SK-N-SH treated with all-trans-retinoic acid at 6 μM for 48 hours (cell line): Measurements from ENCODE around the gene HSF2BP.

Experiments used
- ATAC-seq: fragments of 200-7000 bp; cut with Tn5 transposase; 3 replicates; pipeline ENCODE4 v1.9.1; 2020; ENCODE audit warnings: mild to moderate bottlenecking, moderate library complexity
- ARNTL ChIP-seq: fragments of 450-650 bp; formaldehyde crosslinking; IDR thresholded peaks from 2 replicates; pipeline ENCODE4 v1.5.0; 2020; ENCODE audit warnings: low read depth, mild to moderate bottlenecking, moderate library complexity, borderline replicate concordance
- BACH2 ChIP-seq: fragments of 250-450 bp; sonication (Bioruptor Pico); IDR thresholded peaks from 2 replicates; pipeline ENCODE4 v1.9.0; 2021; ENCODE audit warnings: mild to moderate bottlenecking, borderline replicate concordance
- CREB5 ChIP-seq: fragments of 250-450 bp; sonication (Bioruptor Pico); IDR thresholded peaks from 2 replicates; pipeline ENCODE4 v1.5.1; 2020; ENCODE audit warnings: low read depth, mild to moderate bottlenecking, moderate library complexity
- CSDC2 ChIP-seq: fragments of 250-450 bp; sonication (Bioruptor Pico); IDR thresholded peaks from 2 replicates; pipeline ENCODE4 v1.5.0; 2020; ENCODE audit warnings: mild to moderate bottlenecking, moderate library complexity
- ESRRG ChIP-seq: fragments of 250-450 bp; sonication (Bioruptor Pico); IDR thresholded peaks from 2 replicates; pipeline ENCODE4 v1.6.1; 2021; ENCODE audit warnings: mild to moderate bottlenecking
- GLIS3 ChIP-seq: fragments of 250-450 bp; sonication (Bioruptor Pico); IDR thresholded peaks from 2 replicates; pipeline ENCODE4 v1.5.0; 2020; ENCODE audit warnings: mild to moderate bottlenecking, moderate library complexity
- ISL1 ChIP-seq: fragments of 250-450 bp; sonication (Bioruptor Pico); IDR thresholded peaks from 2 replicates; pipeline ENCODE4 v2.1.2; 2022; ENCODE audit warnings: mild to moderate bottlenecking, moderate library complexity
- OSR1 ChIP-seq: fragments of 250-450 bp; sonication (Bioruptor Pico); IDR thresholded peaks from 2 replicates; pipeline ENCODE4 v1.8.0; 2022; ENCODE audit warnings: moderate library complexity, mild to moderate bottlenecking, inconsistent platforms
- RARB ChIP-seq: fragments of 250-450 bp; sonication (Bioruptor Pico); IDR thresholded peaks from 2 replicates; pipeline ENCODE4 v1.8.0; 2021; ENCODE audit warnings: mild to moderate bottlenecking, moderate library complexity
- SNAI2 ChIP-seq: fragments of 250-450 bp; sonication (Bioruptor Pico); IDR thresholded peaks from 2 replicates; pipeline ENCODE4 v1.5.0; 2020; ENCODE audit warnings: mild to moderate bottlenecking, moderate library complexity
- TCF4 ChIP-seq: fragments of 250-450 bp; sonication (Bioruptor Pico); IDR thresholded peaks from 2 replicates; pipeline ENCODE4 v1.8.0; 2021; ENCODE audit warnings: mild to moderate bottlenecking, moderate library complexity, borderline replicate concordance
- TOX ChIP-seq: fragments of 250-450 bp; sonication (Bioruptor Pico); IDR thresholded peaks from 2 replicates; pipeline ENCODE4 v1.8.0; 2021; ENCODE audit warnings: mild to moderate bottlenecking, moderate library complexity, borderline replicate concordance
- ZC3H10 ChIP-seq: fragments of 250-450 bp; sonication (Bioruptor Pico); IDR thresholded peaks from 2 replicates; pipeline ENCODE4 v1.5.1; 2021; ENCODE audit warnings: mild to moderate bottlenecking, moderate library complexity
- ZFP3 ChIP-seq: fragments of 250-450 bp; sonication (Bioruptor Pico); IDR thresholded peaks from 2 replicates; pipeline ENCODE4 v1.5.0; 2020; ENCODE audit warnings: mild to moderate bottlenecking, moderate library complexity
- ZFP30 ChIP-seq: fragments of 450-650 bp; formaldehyde crosslinking; IDR thresholded peaks from 2 replicates; pipeline ENCODE4 v1.5.0; 2022; ENCODE audit warnings: mild to moderate bottlenecking, moderate library complexity
- ZNF565 ChIP-seq: fragments of 450-650 bp; formaldehyde crosslinking; conservative IDR thresholded peaks from 2 replicates; pipeline ENCODE4 v1.5.0; 2020; ENCODE audit warnings: low read depth, mild to moderate bottlenecking, moderate library complexity
- ZNF70 ChIP-seq: fragments of 450-650 bp; formaldehyde crosslinking; IDR thresholded peaks from 2 replicates; pipeline ENCODE4 v1.5.0; 2020; ENCODE audit warnings: mild to moderate bottlenecking, moderate library complexity
- ZNF8 ChIP-seq: fragments of 450-650 bp; formaldehyde crosslinking; IDR thresholded peaks from 2 replicates; pipeline ENCODE4 v1.5.0; 2020; ENCODE audit warnings: mild to moderate bottlenecking, moderate library complexity
- TF ChIP-seq, protein P1 (sequence below): fragments of 250-450 bp; sonication (Bioruptor Pico); IDR thresholded peaks from 2 replicates; pipeline ENCODE4 v1.8.0; 2020; ENCODE audit warnings: mild to moderate bottlenecking, moderate library complexity, borderline replicate concordance
- TF ChIP-seq, protein P2 (sequence below): fragments of 250-450 bp; sonication (Bioruptor Pico); IDR thresholded peaks from 2 replicates; pipeline ENCODE4 v1.8.0; 2021; ENCODE audit warnings: low read depth, mild to moderate bottlenecking, moderate library complexity, borderline replicate concordance
- TF ChIP-seq, protein P3 (sequence below): fragments of 250-450 bp; sonication (Bioruptor Pico); IDR thresholded peaks from 2 replicates; pipeline ENCODE4 v1.5.1; 2021; ENCODE audit warnings: mild to moderate bottlenecking, moderate library complexity
- TF ChIP-seq, protein P4 (sequence below): fragments of 250-450 bp; sonication (Bioruptor Pico); IDR thresholded peaks from 2 replicates; pipeline ENCODE4 v1.5.0; 2020; ENCODE audit warnings: mild to moderate bottlenecking, moderate library complexity

Gene HSF2BP

GRCh38 chr21:43581453-43581852, 77.8 kb downstream of the HSF2BP start:
- no peak for TF ChIP-seq TOX
- TF ChIP-seq ZC3H10 = no peak
- TF ChIP-seq, protein P1, sequence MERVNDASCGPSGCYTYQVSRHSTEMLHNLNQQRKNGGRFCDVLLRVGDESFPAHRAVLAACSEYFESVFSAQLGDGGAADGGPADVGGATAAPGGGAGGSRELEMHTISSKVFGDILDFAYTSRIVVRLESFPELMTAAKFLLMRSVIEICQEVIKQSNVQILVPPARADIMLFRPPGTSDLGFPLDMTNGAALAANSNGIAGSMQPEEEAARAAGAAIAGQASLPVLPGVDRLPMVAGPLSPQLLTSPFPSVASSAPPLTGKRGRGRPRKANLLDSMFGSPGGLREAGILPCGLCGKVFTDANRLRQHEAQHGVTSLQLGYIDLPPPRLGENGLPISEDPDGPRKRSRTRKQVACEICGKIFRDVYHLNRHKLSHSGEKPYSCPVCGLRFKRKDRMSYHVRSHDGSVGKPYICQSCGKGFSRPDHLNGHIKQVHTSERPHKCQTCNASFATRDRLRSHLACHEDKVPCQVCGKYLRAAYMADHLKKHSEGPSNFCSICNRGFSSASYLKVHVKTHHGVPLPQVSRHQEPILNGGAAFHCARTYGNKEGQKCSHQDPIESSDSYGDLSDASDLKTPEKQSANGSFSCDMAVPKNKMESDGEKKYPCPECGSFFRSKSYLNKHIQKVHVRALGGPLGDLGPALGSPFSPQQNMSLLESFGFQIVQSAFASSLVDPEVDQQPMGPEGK (CRISPR knock-in tag) = no peak
- TF ChIP-seq ARNTL (CRISPR knock-in tag) = no peak
- no peak for TF ChIP-seq ZFP30 (CRISPR knock-in tag)
- TF ChIP-seq, protein P2, sequence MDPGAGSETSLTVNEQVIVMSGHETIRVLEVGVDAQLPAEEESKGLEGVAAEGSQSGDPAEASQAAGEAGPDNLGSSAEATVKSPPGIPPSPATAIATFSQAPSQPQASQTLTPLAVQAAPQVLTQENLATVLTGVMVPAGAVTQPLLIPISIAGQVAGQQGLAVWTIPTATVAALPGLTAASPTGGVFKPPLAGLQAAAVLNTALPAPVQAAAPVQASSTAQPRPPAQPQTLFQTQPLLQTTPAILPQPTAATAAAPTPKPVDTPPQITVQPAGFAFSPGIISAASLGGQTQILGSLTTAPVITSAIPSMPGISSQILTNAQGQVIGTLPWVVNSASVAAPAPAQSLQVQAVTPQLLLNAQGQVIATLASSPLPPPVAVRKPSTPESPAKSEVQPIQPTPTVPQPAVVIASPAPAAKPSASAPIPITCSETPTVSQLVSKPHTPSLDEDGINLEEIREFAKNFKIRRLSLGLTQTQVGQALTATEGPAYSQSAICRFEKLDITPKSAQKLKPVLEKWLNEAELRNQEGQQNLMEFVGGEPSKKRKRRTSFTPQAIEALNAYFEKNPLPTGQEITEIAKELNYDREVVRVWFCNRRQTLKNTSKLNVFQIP (CRISPR knock-in tag) = no peak
- no peak for TF ChIP-seq ZFP3 (CRISPR knock-in tag)
- no peak for TF ChIP-seq TCF4 (CRISPR knock-in tag)
- no peak for TF ChIP-seq ISL1 (CRISPR knock-in tag)
- TF ChIP-seq ZNF70 (CRISPR knock-in tag) = no peak
- TF ChIP-seq BACH2 = no peak
- no peak for TF ChIP-seq RARB (CRISPR knock-in tag)
- no peak for TF ChIP-seq ZNF565
- TF ChIP-seq OSR1 (CRISPR knock-in tag) = no peak
- no peak for TF ChIP-seq SNAI2 (CRISPR knock-in tag)
- TF ChIP-seq, protein P3, sequence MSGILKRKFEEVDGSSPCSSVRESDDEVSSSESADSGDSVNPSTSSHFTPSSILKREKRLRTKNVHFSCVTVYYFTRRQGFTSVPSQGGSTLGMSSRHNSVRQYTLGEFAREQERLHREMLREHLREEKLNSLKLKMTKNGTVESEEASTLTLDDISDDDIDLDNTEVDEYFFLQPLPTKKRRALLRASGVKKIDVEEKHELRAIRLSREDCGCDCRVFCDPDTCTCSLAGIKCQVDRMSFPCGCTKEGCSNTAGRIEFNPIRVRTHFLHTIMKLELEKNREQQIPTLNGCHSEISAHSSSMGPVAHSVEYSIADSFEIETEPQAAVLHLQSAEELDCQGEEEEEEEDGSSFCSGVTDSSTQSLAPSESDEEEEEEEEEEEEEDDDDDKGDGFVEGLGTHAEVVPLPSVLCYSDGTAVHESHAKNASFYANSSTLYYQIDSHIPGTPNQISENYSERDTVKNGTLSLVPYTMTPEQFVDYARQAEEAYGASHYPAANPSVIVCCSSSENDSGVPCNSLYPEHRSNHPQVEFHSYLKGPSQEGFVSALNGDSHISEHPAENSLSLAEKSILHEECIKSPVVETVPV (CRISPR knock-in tag) = no peak
- ATAC-seq = no peak

DNA sequence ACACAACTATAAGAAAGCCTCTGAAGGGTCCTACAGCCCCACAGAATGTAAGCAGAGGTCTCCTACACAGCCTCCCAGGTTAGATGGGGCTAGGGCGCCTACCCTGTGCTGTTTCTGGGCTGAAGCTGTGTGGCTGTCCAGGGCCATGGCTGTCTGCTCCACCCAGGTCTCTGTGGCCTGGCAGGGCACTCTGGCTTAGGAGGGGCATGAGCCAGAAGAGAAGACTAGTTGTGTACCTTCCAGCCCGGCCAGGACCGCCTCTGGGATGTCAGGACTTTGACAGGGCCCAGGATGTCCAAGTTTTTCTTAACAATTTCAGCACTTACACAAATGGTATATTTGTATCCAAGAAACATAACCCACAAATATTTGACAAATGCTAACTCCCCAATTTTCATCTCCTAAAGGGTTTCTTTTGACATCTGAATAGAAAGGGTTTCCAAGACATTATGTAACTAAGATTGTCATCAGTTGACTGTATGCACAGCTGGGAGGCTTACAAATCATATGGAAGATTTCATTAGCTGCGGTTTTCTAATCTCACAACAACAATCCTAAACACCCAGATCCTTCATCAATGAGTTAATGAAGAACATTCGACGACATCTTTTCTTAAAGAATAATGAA, 80.5 kb downstream of the HSF2BP start:
- ATAC-seq = peak; percentile 76
- TF ChIP-seq, protein P3 (CRISPR knock-in tag) = no peak
- TF ChIP-seq ZFP30 (CRISPR knock-in tag) (no peak), ZFP3 (CRISPR knock-in tag) (no peak), ZNF8 (CRISPR knock-in tag) (no peak), OSR1 (CRISPR knock-in tag) (no peak), ESRRG (CRISPR knock-in tag) (no peak), GLIS3 (no peak), ZNF565 (no peak), SNAI2 (CRISPR knock-in tag) (no peak), TOX (no peak), ARNTL (CRISPR knock-in tag) (no peak)

DNA sequence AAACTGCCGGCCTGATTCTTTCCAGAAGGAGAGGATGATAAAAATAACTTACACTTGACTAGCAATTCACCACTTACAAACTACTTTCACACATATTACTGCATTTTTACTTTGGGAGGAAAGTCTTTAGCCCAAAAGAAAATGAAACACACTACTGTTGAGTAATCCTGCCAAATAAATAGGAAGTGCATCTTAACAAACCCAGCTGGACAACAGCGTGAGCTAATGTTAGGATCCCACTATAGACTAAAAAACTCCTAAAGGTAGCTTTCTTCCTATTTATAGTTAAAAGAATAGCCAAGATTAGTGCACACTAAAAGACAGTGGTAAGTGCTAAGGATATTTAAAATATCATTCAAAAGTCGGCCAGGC, 83.8 kb downstream of the HSF2BP start:
- ATAC-seq = no peak
- TF ChIP-seq CSDC2 = no peak
- TF ChIP-seq ZNF70 (CRISPR knock-in tag) = no peak
- no peak for TF ChIP-seq RARB (CRISPR knock-in tag)
- TF ChIP-seq, protein P4, sequence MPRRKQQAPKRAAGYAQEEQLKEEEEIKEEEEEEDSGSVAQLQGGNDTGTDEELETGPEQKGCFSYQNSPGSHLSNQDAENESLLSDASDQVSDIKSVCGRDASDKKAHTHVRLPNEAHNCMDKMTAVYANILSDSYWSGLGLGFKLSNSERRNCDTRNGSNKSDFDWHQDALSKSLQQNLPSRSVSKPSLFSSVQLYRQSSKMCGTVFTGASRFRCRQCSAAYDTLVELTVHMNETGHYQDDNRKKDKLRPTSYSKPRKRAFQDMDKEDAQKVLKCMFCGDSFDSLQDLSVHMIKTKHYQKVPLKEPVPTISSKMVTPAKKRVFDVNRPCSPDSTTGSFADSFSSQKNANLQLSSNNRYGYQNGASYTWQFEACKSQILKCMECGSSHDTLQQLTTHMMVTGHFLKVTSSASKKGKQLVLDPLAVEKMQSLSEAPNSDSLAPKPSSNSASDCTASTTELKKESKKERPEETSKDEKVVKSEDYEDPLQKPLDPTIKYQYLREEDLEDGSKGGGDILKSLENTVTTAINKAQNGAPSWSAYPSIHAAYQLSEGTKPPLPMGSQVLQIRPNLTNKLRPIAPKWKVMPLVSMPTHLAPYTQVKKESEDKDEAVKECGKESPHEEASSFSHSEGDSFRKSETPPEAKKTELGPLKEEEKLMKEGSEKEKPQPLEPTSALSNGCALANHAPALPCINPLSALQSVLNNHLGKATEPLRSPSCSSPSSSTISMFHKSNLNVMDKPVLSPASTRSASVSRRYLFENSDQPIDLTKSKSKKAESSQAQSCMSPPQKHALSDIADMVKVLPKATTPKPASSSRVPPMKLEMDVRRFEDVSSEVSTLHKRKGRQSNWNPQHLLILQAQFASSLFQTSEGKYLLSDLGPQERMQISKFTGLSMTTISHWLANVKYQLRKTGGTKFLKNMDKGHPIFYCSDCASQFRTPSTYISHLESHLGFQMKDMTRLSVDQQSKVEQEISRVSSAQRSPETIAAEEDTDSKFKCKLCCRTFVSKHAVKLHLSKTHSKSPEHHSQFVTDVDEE (CRISPR knock-in tag) = no peak
- no peak for TF ChIP-seq ZFP30 (CRISPR knock-in tag)
- no peak for TF ChIP-seq ZFP3 (CRISPR knock-in tag)
- TF ChIP-seq TOX = no peak
- no peak for TF ChIP-seq BACH2
- no peak for TF ChIP-seq ZC3H10
- TF ChIP-seq, protein P2 (CRISPR knock-in tag) = no peak
- no peak for TF ChIP-seq SNAI2 (CRISPR knock-in tag)
- TF ChIP-seq, protein P3 (CRISPR knock-in tag) = no peak
- no peak for TF ChIP-seq ZNF565
- TF ChIP-seq ZNF8 (CRISPR knock-in tag) = no peak
- no peak for TF ChIP-seq OSR1 (CRISPR knock-in tag)
- no peak for TF ChIP-seq TCF4 (CRISPR knock-in tag)
- TF ChIP-seq ISL1 (CRISPR knock-in tag) = no peak
- no peak for TF ChIP-seq GLIS3
- no peak for TF ChIP-seq CREB5 (CRISPR knock-in tag)
